MCF 10A (cell line): ENCODE data around the gene USP25. TPM values are rescaled to one million over a fixed set of nuclear protein-coding genes. Genes with fewer than 3 reads are reported as not detected.
A peak's percentile ranks its signal among the peaks of the same experiment; 100 is the strongest.

Experiments used
- BruUV-seq: library from RNA; stranded (reverse); fragments of 400-500 nt; replicated peaks from 2 replicates; lab custom pipeline; 2021; lab: Mats Ljungman, UMichigan
- CTCF ChIA-PET: fragments of 300-600 bp; sonication (Branson Sonifier 250); formaldehyde crosslinking; extraction: SDS; loops from one replicate; lab custom pipeline; 2021; ENCODE audit warnings: antibody characterized with exemption, inconsistent platforms; lab: Yijun Ruan, JAX
- POLR2A ChIA-PET: fragments of 300-600, 350-650 bp; sonication (Branson Sonifier 250); formaldehyde crosslinking; extraction: SDS; loops from one replicate; lab custom pipeline; 2020; ENCODE audit warnings: antibody characterized with exemption, inconsistent platforms; lab: Yijun Ruan, JAX
- DNase-seq: peaks from one replicate; pipeline ENCODE4 v3.0.0-alpha.2; 2018; ENCODE audit not compliant: unreplicated experiment
- H3K27ac Mint-ChIP-seq: one replicate; pipeline ENCODE4 v1.8.0; 2022; ENCODE audit warnings: mild to moderate bottlenecking, low read depth, mixed read lengths; ENCODE audit not compliant: unreplicated experiment
- H3K27me3 Mint-ChIP-seq: one replicate; pipeline ENCODE4 v1.8.0; 2022; ENCODE audit warnings: mixed read lengths; ENCODE audit not compliant: insufficient read depth, unreplicated experiment
- H3K36me3 Mint-ChIP-seq: one replicate; pipeline ENCODE4 v1.8.0; 2022; ENCODE audit warnings: mild to moderate bottlenecking, moderate library complexity, mixed read lengths; ENCODE audit not compliant: insufficient read depth, unreplicated experiment
- H3K4me1 Mint-ChIP-seq: one replicate; pipeline ENCODE4 v1.8.0; 2022; ENCODE audit warnings: mixed read lengths; ENCODE audit not compliant: insufficient read depth, unreplicated experiment
- H3K4me3 Mint-ChIP-seq: one replicate; pipeline ENCODE4 v1.8.0; 2022; ENCODE audit warnings: mild to moderate bottlenecking, moderate library complexity, mixed read lengths; ENCODE audit not compliant: unreplicated experiment
- H3K9me3 Mint-ChIP-seq: one replicate; pipeline ENCODE4 v1.8.0; 2022; ENCODE audit warnings: mixed read lengths; ENCODE audit not compliant: unreplicated experiment
- intact Hi-C: fragments of 100-400 bp; cut with micrococcal nuclease; formaldehyde crosslinking; loops from 2 replicates; pipeline ENCODE4 v1.14.1; 2022
- total RNA-seq: library from RNA; stranded (reverse); gene quantifications from 2 replicates; pipeline ENCODE4 v1.2.3, GENCODE V29; 2022
- TF ChIP-seq, protein P1 (sequence below): fragments of 200-600 bp; IDR thresholded peaks from one replicate; pipeline ENCODE4 v1.8.0; 2022; ENCODE audit warnings: antibody characterized with exemption, mild to moderate bottlenecking; ENCODE audit not compliant: unreplicated experiment

Gene USP25
- total RNA-seq, 1 experiment from 2014 or later, result 90.8 TPM

DNA sequence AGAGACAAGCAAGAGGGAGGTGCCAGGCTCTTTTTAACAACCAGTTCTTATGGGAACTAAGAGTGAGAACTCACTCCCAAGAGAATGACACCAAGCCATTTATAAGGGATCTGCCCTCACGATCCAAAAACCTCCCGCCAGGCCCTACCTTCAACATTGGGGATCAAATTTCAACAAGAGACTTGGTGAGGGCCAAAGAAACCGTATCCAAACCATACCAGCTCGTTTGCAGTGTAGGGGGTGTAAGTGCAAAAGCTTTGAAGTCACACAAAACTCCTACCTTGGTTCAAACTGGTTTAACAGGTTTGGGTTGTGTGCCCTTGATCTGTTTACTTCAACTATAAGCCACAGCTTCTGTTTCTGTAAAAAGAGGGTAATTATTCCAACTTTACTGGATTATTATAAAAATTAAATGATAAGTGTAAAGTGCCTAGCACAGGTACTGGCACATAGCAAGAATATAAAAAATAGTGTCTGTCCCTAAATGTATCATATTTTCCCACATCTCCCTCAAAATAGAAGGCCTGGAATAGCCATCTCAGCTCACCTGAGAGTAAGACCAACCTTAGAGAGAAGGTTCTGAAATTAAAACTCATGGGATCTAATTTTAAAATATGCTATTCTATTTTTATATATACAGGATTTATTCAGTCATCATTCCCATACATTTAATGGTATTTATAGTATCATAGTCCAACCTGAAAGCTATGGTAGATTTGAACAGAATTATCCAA lies 7.0 kb upstream of the USP25 start:
- ChIA-PET POLR2A (interaction anchor here (1.1 kb wide), 1 partner anchor 18 kb away, joined by 3 read pairs; no protein-coding TSS in a partner anchor), CTCF (no interaction called here)
- no peaks in the 10 kb centered on the region for H3K27me3 Mint-ChIP-seq
- BruUV-seq, result no TSS peak
- H3K4me1 Mint-ChIP-seq, result no peaks in the 10 kb centered on the region
- no peak overlapping the region for H3K27ac Mint-ChIP-seq
- intact Hi-C loops, result no loop called here
- TF ChIP-seq, protein P1, sequence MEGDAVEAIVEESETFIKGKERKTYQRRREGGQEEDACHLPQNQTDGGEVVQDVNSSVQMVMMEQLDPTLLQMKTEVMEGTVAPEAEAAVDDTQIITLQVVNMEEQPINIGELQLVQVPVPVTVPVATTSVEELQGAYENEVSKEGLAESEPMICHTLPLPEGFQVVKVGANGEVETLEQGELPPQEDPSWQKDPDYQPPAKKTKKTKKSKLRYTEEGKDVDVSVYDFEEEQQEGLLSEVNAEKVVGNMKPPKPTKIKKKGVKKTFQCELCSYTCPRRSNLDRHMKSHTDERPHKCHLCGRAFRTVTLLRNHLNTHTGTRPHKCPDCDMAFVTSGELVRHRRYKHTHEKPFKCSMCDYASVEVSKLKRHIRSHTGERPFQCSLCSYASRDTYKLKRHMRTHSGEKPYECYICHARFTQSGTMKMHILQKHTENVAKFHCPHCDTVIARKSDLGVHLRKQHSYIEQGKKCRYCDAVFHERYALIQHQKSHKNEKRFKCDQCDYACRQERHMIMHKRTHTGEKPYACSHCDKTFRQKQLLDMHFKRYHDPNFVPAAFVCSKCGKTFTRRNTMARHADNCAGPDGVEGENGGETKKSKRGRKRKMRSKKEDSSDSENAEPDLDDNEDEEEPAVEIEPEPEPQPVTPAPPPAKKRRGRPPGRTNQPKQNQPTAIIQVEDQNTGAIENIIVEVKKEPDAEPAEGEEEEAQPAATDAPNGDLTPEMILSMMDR, result no peak
- H3K4me3 Mint-ChIP-seq, result no peak overlapping the region
- no peaks in the 10 kb centered on the region for H3K36me3 Mint-ChIP-seq
- no peak for DNase-seq
- H3K9me3 Mint-ChIP-seq, result no peaks in the 10 kb centered on the region

DNA sequence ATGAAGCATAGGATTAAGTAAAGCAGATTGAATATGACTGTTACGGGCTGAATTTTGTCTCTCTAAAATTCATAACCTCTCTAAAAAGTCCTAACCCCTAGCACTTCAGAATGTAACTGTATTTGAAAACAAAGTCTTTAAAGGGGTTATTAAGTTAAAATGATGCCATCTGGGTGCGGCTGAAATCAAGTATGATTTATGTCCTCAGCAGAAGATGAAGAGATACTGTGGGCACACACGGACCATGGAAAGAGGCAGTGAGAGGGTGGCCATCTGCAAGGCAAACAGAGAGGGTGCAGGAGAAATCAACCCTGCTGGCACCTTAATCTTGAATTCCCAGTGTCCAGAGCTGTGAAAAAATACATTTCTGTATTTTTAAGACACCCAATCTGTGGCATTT lies 3.8 kb upstream of the USP25 start:
- ChIA-PET CTCF (no interaction called here), POLR2A (no interaction called here)
- Mint-ChIP-seq H3K9me3 (no peaks in the 10 kb centered on the region), H3K27ac (no peak overlapping the region), H3K27me3 (no peaks in the 10 kb centered on the region), H3K4me1 (peaks cover 5% of the 10 kb centered on the region), H3K4me3 (no peak overlapping the region), H3K36me3 (no peaks in the 10 kb centered on the region)
- TF ChIP-seq, protein P1, result no peak
- BruUV-seq, result no TSS peak
- DNase-seq, result no peak
- intact Hi-C loops, result no loop called here

DNA sequence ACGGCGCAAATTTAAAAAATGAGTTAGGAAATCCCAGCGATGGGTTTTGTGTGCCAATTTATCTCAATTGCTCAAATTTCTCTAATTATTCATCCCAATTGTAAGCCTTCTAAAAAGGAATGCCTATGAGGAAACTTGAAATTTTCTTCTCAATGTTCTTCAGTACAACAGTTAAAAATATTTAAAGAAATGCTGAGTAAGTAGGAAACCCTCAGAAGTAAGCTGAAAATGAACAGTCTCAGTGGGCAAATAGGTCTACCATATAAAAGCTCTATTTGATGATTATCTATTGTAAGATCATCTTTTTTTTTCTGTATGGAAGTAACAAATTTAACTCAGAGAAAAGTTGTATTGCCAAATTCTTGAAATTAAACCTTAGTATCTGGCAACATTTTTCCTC lies 1.7 kb upstream of the USP25 start:
- peaks cover 5% of the 10 kb centered on the region for H3K4me1 Mint-ChIP-seq
- no peaks in the 10 kb centered on the region for H3K36me3 Mint-ChIP-seq
- no peak overlapping the region for H3K4me3 Mint-ChIP-seq
- no peak overlapping the region for H3K27ac Mint-ChIP-seq
- ChIA-PET POLR2A (interaction anchor here (0.6 to 1.7 kb wide), 8 partner anchors 11 to 662 kb away, joined by 3 to 7 read pairs (median 4); no protein-coding TSS in a partner anchor), CTCF (no interaction called here)
- H3K9me3 Mint-ChIP-seq, result no peaks in the 10 kb centered on the region
- intact Hi-C loops, result no loop called here
- no peaks in the 10 kb centered on the region for H3K27me3 Mint-ChIP-seq
- no TSS peak for BruUV-seq
- DNase-seq, result no peak
- TF ChIP-seq, protein P1, result no peak

DNA sequence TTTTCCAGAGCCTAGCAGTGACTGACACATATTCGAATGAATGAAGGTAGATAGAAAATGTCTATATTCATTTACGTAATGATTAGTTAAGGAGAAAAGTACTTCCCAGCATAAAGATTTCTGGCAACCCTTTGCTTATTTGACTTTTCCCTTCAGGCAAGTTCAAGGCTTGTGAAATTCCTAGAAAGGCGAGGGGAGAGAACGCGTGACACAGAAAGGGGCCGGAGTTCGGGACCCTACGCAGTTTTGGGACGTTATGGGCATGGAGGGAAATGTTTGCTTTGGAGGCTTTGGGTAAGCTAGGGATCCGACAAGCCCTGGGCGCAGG lies 472 bp upstream of the USP25 start:
- H3K27me3 Mint-ChIP-seq, result no peaks in the 10 kb centered on the region
- ChIA-PET CTCF (interaction anchor here (0.6 to 1.2 kb wide), 2 partner anchors 42 to 111 kb away, joined by 3 read pairs; no protein-coding TSS in a partner anchor), POLR2A (interaction anchor here (0.5 to 2.7 kb wide), 15 partner anchors 15 to 1569 kb away, joined by 3 to 16 read pairs (median 4); no protein-coding TSS in a partner anchor)
- no peaks in the 10 kb centered on the region for H3K9me3 Mint-ChIP-seq
- intact Hi-C loops, result no loop called here
- H3K4me1 Mint-ChIP-seq, result peaks cover 11% of the 10 kb centered on the region
- DNase-seq, result peak; percentile 63
- TF ChIP-seq, protein P1, result no peak
- peak overlapping the region; percentile 90 for H3K4me3 Mint-ChIP-seq
- peak overlapping the region; percentile 74 for H3K27ac Mint-ChIP-seq
- no TSS peak for BruUV-seq
- H3K36me3 Mint-ChIP-seq, result no peaks in the 10 kb centered on the region
